GM19397 (cell line): ENCODE results near the gene MVD.

Experiments
- ATAC-seq: cut with Tn5 transposase; IDR thresholded peaks from one replicate; pipeline ENCODE4 v1.9.1; 2021; ENCODE audit warnings: mild to moderate bottlenecking, moderate library complexity; ENCODE audit not compliant: unreplicated experiment

Gene MVD, protein sequence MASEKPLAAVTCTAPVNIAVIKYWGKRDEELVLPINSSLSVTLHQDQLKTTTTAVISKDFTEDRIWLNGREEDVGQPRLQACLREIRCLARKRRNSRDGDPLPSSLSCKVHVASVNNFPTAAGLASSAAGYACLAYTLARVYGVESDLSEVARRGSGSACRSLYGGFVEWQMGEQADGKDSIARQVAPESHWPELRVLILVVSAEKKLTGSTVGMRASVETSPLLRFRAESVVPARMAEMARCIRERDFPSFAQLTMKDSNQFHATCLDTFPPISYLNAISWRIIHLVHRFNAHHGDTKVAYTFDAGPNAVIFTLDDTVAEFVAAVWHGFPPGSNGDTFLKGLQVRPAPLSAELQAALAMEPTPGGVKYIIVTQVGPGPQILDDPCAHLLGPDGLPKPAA

DNA sequence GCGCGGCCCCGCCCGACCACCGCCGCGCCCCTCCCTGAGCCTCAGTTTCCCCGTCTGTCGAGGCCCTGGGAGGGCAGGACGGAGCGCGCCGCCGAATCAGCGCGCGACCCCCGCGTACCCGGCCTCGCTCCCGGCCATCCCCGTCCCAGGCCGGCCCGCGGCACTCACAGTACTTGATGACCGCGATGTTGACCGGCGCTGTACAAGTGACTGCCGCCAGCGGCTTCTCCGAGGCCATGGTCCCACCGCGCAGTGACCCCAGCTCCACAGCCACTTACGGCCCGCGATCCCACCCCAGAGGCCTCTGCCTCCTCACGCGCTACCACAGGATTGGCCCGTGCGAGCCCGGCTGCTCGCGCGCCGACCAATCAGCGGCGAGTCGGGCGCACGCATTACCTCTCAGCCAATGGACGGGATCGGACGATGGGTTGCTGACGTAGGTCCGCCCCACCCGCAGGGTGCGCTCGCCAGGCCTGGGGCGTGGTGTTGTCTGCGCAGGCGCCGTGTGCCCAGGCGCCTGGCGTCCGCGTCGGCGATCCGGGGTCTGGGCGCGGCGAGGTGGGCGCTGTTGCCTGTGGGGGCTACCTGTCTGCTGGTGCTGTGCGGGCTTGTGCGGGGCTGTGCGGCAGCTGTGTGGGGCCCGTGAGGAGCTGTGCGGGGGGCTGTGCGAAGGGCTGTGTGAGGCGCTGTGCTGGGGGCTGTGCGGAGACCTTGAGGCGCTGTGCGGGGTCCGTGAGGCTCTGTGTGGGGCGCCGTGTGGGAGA lies at the start of gene MVD:
Gene MVD, minus strand, starts transcription at position 249 of the 764 bp plus-strand sequence. Its CDS starts 11 bp downstream, at position 238.
- ATAC-seq, result peak; percentile 92

DNA sequence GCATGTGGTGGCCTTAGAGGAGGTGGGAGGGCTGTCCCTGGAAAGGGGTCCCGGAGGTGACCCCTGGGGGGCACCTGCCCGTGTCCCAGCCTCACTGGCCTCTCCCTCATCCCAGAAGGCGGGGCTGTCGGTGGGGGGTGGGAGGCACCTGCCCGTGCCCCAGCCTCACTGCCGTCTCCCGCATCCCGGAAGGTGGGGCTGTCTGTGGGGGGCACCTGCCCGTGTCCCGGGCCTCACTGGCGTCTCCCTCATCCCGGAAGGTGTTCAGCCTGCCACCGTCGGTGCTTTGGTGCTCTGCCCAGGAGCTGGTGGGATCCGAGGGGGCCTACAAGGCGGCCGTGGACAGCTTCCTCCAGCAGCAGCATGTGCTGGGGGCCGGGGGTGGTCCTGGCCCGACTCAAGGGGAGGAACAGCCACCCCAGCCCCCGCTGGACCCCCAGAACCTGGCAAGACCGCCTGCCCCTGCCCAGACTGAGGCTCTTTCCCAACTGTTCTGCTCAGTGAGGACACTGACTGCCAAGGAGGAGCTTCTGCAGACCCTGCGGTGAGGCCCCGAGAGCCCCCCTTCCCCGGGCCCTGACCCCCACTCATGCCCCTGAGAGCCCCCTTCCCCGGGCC lies 49.6 kb upstream of the MVD start:
- no peak for ATAC-seq

DNA sequence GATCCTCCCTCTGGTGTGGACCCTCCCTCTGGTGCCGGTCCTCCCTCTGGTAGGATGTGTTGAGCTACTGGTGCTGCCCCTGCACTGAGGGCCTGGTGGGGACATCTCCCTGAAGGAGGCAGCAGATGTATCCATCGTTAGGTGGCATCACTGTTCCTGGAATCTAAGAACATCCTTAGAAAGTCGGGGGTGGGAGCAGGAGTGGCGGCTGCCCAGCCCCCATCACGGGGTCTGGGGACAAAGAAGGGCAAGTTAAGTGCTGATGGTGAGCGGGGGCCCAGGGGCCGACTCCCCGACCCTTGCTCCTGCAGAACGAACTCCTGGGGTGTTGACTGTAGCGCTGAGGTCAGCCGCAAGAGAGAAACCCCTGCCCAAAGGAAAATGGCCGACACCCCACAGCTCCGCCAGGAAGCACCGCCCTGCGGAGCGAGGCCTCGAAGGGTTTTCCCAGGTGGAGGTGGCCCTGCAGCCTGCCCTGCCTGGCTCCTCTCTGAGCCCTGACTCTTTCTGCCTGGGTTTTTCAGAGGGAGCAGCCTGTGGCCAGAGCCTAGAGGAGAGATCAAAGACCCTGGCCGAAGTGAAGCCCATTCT lies 49.0 kb upstream of the MVD start:
- ATAC-seq, result no peak

DNA sequence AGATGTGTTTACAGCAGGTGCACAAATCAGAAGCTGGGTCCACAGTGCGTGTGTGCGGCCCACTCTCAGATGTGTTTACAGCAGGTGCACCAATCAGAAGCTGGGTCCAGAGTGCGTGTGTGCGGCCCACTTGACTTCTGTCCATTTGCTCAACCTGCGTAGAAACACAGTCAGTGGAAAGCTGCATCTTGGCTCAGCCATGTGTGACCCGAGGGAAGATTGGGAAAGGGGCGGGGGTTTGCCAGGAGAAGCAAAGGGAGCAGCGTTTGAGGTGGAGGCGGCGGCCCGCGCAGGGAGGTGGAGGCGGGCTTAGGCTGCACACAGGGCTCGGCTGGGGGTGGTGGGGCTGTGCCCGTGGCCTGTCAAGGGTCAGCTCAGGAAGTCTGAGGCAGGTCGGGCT lies 47.7 kb upstream of the MVD start:
- no peak for ATAC-seq

DNA sequence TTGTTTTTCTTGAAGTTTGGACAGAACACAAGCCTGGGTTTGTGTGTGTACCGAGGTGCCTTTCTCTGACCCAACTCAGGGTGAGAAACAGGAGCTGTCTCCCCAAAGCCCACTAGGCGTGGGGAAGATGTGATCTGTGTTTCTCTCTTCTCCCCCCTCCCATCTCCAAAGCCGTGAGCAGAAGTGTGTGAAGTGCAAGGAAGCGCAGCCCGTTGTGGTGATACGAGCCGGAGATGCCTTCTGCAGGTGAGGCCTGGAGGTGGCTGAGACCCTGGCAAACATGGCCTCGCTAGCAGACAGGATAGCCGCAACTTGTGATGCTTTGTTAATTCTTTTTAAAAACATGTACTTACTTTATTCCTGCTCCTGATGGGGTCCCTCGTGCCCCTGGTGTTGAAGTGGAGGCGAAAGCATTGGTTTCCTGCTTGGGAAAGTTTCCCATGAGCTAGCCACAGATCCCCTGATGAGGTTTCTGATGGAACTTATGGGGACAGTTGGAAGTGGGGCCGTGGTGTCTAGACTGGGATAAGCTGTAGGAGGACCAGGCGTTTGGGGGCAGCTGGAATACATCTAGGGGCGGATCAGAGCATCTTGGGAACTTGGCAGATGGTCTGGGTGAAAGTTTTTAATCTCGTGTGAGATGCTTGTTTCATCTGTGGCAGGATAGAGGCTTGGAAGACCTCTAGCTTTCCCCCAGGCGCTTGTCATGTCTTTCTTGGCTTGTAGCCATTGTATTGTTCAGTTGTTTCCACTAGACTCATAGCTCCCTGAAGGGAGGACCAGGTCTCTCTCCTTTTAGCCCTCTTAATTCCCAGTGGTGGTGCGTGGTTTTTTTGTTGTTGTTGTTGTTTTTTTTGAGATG lies 44.3 kb upstream of the MVD start:
- no peak for ATAC-seq

DNA sequence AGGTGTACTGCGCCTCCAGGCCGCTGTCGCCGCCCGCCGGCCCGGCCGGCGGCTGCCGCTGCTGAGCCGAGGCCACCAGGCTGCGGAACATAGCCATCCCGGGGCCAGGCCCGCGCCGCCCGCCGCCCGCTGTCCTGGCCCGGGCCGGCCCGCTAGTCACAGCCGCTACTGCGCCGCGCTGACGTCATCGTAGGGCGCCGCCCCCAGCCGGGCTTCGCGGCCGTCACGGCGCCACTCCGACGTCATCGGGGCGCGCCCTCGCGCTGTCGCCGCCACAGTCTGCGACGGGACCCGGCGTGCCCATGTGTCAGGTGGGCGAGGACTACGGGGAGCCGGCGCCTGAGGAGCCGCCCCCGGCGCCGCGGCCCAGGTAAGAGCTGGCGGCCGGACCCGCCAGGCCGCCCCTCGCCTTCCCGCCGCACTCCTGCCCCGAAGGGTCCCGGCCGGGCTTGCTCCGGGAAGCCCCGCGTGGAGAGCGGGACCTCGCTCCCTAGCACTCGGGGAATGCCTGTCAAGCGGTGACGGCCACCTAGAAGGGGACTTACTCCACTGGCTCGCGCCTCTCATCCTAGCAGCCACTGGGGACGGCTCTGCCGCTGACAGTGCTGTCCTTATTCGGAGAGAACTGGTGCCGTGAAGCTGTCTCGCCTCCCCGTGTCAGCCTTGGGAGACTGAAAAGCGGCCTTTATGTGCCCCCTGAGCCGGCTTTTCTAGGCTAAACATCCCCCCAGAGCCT lies 43.5 kb upstream of the MVD start, which contains the start of the genes CTU2 and RNF166:
Gene CTU2, plus strand, starts transcription at position 275 of the 736 bp plus-strand sequence. Its CDS starts 28 bp downstream, at position 303.
Gene RNF166, minus strand, starts transcription at position 180 of the 736 bp plus-strand sequence. Its CDS starts 83 bp downstream, at position 97.
- peak; percentile 64 for ATAC-seq

DNA sequence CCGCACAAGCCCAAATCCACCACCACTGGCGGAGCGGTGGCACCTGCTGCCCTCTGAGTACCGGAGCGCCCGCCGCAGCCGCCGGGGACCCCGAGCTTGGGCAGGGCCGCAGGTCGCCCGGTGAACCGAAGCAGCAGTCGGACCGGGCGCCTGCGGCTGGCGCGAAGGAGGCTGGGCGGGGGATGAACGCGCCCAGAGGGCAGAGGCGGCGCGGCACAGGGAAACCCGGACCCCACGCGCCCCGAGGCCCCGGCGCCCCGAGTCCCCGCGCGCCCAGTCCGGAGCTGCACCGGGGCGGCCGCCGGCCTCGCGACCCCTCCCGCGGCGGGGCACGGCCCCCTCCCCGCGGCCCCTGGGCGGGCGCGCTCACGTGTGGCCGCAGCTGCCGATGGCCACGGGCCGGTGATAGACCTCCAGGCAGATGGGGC lies 42.9 kb upstream of the MVD start:
- ATAC-seq, result peak; percentile 15

DNA sequence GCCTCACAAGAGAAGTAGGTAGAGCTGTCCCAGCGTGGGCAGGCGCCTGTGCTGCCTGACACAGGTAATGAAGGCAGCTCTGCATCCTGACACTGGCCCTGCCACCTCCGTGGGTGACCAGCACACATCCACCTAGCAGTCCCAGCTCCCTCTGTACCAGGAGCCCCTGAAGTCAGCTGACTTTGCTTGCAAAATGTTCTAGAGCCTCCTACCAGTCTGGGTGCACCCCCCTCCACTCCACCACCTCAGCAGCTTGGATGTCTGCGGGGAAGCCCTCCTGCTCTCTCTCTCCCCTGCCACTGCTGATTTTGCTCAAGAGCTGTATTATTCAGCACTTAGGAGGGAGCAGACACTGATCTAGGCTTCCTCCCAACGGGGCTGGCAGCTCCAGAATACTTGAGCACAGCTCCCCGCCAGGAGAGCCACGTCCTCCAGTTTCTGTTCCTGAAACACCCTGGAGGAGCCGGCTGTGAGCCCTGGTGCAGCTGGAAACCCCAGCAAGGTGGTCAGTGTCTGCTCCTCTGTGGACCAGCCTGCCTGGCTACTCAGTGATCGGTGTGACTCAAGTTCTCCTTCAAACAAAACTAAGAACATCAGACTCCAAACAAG lies 42.3 kb upstream of the MVD start:
- no peak for ATAC-seq

DNA sequence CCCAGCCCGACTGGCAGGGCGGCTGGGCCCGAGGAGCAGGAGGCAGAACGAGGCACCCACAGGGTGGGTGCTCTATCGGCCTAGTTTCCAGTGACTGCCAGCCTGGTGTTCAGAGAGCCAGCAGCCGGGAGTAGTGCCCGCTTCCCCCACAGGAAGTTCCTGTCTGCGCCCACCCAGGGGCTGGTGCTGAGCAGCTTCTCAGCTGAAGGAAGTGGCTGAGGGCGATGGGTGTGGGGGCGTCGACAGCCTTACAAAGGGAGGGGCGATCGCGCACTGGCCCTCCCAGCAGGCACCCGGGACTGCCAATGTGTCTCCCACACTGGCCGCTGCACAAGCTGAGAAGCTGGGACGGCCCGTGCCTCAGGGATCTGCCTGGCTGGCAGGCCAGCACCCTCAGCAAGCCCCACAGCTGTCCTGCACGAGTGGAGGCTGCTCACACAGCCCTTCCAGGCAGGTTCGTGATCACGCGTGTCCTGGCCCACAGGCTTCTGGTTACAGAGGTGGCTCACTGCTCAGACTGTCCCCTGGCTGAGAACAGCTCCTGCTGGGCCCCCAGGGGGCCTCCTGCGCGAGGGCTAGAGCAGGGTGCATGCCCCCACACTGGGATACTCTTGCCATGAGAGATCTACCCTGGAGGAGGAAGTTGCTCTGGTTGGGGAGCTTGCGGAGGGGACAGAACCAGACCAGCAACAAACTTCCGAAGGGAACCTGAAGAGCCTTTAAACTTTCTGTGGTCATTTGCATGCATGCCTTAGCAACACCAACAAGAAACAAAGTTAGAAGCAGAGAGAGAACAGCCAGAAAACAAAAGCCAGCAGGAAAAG lies 40.8 kb upstream of the MVD start:
- ATAC-seq, result no peak

DNA sequence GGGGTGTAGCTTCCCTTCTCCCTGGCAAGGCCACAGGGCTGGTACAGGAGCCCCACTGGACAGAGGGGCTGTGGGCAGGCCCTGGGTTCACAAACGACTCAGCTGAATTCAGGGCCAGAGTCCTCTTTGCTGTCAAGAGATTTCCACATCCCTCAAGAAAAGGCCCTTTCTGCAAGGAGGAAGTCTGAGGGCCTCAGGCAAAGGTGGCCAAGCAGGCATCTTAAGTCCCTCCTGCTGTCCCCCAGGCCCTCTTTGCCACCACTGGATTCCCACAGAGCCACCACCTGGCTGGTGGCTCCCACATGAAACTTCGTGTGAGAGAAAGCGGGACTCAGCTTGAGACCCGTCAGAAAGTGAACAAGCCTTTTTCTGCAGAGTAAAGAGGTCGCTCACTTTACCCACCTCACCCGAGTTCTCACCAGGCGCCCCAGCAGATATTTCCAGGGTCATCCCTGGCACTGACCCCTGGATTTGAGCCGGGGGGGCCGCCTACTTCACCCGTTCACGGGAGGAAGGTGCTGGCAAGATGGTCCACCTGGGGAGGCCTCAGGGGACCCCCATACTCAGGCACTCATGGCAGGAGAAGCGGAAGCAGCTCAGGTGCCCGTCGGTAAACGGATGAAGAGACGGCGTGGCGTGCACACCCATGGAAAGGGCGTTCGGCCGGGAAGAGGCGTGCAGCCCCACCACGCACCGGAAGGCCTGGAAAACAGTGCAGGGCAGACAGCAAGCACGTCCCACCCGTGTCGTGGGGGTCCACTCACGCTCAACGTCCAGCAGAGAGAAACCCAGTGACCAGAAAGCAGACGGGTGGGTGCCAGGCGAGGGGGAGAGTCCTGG lies 39.7 kb upstream of the MVD start:
- no peak for ATAC-seq

DNA sequence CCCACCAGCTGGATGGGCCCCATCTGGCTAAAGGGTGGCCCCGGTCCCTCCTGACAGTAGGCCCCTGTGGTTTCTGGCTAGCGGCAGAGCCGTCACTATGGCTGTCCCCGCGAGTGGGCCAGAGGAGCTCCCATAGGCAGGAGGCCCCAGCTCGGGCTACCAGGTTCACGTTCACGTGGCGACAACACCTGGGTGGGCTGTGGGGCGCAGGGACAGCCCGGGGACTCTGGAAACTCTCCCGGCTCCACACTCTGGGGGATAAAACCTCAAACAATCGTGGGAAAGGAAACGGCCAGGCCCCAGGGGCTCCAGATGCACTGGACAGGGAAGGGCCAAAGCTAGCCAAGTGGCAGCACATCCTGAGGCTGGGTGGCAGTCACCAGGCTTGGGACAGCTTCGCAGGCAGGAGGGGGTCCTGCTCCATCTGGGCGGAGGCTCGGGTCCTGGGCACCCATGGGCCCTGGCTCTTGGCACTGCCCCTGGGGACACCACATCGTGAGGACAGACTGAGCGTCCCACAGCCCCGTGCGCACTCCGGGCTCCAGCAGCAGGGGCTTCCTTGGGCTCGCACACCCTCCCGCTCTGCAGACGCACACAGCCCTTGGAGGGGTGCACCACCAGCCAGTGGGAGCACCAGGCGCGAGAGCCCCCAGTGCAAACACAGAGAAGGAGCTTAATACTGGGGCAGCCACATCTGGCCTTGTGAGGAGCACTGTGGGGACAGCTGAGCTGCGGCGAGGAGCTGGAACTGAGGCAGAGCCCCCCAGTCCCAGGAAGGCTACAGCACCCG lies 38.9 kb upstream of the MVD start:
- no peak for ATAC-seq

DNA sequence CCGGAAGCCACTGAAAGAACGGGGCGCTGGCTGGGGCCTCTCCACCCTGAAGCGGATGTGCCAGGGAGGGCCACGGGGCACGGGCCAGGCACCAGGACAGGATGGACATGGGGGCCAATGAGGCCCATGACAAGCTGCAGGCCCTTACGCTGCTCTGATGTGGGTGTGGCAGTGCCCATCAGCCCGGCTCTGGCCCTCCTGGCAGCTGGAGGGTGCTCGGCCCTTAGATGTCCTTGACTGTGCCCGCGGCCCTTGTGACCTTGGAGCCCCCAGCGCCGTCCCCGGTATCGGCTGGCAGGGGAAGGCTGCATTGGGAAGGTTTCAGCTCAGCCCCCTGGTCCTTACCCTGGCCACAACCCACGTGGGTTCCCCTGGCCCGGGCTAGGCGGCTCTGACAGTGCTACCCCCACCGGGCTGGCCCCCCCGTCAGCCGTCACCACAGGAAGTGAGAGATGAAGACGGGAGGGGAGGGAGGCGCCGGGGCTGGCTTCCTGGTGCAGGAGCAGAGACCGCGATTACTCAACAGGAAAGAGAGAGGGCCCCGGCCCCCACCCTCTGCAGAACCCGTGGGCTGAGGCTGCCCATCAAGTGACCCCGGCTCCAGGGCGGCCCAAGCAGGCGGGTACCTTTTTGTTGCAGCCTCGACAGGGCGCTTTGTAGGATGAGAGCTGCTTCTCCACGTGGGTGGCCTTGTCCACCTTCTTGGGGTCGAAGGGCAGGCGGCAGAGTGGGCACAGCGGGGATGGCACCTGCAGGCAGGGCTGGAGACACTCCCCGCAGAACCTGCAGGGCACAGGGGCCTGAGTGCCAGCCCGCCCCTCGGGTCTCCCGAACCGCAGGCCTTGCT lies 38.0 kb upstream of the MVD start:
- ATAC-seq, result peak; percentile 59

DNA sequence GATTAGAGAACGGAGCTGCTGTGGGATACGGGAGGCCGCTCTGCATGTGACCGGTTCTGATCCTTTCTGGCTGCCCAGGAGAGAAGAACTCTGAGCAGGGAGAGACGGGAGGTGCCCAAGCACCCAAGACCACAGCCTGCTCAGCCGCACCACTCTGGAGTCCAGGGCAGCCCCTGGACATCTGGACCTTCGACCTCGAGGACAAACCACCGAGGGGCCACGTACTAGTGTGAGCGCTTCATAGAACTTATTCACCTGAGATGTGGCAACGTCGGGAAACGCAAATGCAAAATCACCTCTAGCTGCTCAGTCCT lies 37.4 kb upstream of the MVD start:
- ATAC-seq, result no peak

DNA sequence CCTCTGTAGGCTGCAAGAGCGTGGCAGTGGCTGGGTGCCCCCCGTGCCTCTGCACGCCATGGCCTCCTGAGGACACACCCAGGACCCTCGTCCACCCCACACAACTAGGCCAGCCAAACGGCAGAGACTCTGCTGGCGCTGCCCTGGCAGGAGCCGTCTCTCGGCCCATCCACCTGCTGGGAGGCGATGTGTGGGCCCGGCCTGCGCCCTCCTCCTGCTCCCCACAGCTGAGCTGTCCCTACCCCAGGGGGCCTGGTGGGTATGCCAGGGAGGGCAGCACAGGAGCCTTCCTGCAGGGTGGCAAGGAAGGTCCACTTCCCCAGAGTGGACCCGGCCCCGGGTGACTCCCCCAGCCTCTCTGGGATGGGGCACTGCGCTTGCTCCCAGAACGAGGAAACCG lies 36.3 kb upstream of the MVD start:
- ATAC-seq, result no peak

DNA sequence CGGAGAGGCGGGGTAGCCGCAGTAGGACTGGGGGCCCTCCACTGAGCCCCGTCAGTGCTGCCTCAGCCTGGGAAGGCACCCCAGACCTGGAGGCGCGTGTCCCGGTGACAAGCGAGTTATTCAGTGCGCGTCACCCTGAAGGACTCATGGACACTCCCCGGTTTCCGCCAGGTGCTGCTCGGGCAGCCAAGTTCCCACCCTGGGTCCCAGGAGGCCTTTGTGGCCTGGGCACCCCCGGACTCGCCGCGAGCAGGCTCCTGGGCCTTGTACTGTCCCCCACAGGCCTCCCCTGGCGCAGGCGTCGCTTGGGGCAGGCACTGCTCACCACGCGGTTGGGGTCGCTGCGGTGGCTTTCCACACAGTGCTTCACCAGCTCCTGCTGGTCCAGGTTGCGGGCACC lies 35.8 kb upstream of the MVD start:
- no peak for ATAC-seq
